ENCODE data around the gene LRRC36.

LRRC36 gene

DNA sequence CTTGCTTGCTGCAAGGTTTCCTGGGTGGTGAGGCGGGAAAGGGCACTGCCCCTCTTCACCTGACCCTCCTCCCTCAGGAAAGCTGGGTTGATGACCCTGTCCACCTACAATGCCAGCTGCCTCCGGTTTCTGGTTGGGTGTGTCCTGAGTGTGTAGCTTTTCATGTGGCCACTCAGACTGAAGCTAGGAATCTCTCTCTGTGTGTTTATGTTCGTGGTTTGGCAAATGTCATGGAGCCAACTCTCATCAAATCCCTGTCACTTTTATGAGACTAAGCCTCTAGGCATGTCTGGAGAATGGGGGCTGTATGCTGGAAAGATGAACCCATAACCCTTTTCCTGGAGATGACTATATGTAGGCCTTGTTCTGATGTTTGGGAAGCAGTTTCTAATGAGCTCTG is 30.2 kb upstream of the LRRC36 start:
- no peaks in the 10 kb centered on the region for H3K79me2 ChIP-seq (ENCODE audit: control insufficient read depth, insufficient read depth, low read length, unreplicated experiment)
- H3K4me1 ChIP-seq (ENCODE audit: control insufficient read depth, insufficient read depth, low read length, unreplicated experiment), result peaks cover 6% of the 10 kb centered on the region
- no peak overlapping the region for H3K27ac ChIP-seq (ENCODE audit: low read depth, low read length)
- H3K27me3 ChIP-seq (ENCODE audit: insufficient read depth, low read length), result no peaks in the 10 kb centered on the region
- no peak overlapping the region for H2AFZ ChIP-seq (ENCODE audit: low read length, unreplicated experiment)
- no peak overlapping the region for H3K4me3 ChIP-seq (ENCODE audit: low read depth, low read length)
- no peaks in the 10 kb centered on the region for H3K36me3 ChIP-seq (ENCODE audit: insufficient read depth, low read length)

DNA sequence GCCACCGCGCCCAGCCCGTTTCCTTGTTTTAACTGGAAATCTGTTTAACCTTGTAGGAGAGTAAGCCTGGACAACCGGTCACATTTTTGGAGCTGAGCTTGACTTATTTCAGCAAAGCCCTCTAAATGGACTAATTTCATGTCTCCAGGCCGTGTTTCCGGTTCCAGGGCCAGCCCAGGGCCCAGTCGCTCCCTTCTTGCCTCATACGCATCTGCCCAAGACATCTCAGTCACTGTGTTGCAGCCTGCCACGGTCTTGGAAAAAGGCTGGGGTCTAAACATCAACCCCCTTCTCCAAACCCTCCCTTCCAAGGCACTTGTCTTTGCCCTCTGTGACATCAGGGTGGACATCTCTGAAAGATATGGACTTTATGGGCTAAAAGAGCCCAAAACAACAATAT is 28.3 kb upstream of the LRRC36 start:
- no peaks in the 10 kb centered on the region for H3K79me2 ChIP-seq (ENCODE audit: control insufficient read depth, insufficient read depth, low read length, unreplicated experiment)
- H3K4me1 ChIP-seq (ENCODE audit: control insufficient read depth, insufficient read depth, low read length, unreplicated experiment), result peaks cover 6% of the 10 kb centered on the region
- H3K27me3 ChIP-seq (ENCODE audit: insufficient read depth, low read length), result no peaks in the 10 kb centered on the region
- no peaks in the 10 kb centered on the region for H3K36me3 ChIP-seq (ENCODE audit: insufficient read depth, low read length)
- H3K27ac ChIP-seq (ENCODE audit: low read depth, low read length), result no peak overlapping the region
- no peak overlapping the region for H3K4me3 ChIP-seq (ENCODE audit: low read depth, low read length)
- no peak overlapping the region for H2AFZ ChIP-seq (ENCODE audit: low read length, unreplicated experiment)

GRCh38 chr16:67299269-67299668 is 27.3 kb upstream of the LRRC36 start:
- H3K27ac ChIP-seq (ENCODE audit: low read depth, low read length), result no peak overlapping the region
- no peaks in the 10 kb centered on the region for H3K27me3 ChIP-seq (ENCODE audit: insufficient read depth, low read length)
- H3K4me1 ChIP-seq (ENCODE audit: control insufficient read depth, insufficient read depth, low read length, unreplicated experiment), result peaks cover 6% of the 10 kb centered on the region
- H3K36me3 ChIP-seq (ENCODE audit: insufficient read depth, low read length), result no peaks in the 10 kb centered on the region
- H3K79me2 ChIP-seq (ENCODE audit: control insufficient read depth, insufficient read depth, low read length, unreplicated experiment), result no peaks in the 10 kb centered on the region
- no peak overlapping the region for H2AFZ ChIP-seq (ENCODE audit: low read length, unreplicated experiment)
- H3K4me3 ChIP-seq (ENCODE audit: low read depth, low read length), result no peak overlapping the region

GRCh38 chr16:67301080-67301782 is 25.4 kb upstream of the LRRC36 start:
- no peak overlapping the region for H2AFZ ChIP-seq (ENCODE audit: low read length, unreplicated experiment)
- no peaks in the 10 kb centered on the region for H3K79me2 ChIP-seq (ENCODE audit: control insufficient read depth, insufficient read depth, low read length, unreplicated experiment)
- peaks cover 5% of the 10 kb centered on the region for H3K4me1 ChIP-seq (ENCODE audit: control insufficient read depth, insufficient read depth, low read length, unreplicated experiment)
- no peak overlapping the region for H3K4me3 ChIP-seq (ENCODE audit: low read depth, low read length)
- H3K36me3 ChIP-seq (ENCODE audit: insufficient read depth, low read length), result no peaks in the 10 kb centered on the region
- no peak overlapping the region for H3K27ac ChIP-seq (ENCODE audit: low read depth, low read length)
- H3K27me3 ChIP-seq (ENCODE audit: insufficient read depth, low read length), result no peaks in the 10 kb centered on the region

DNA sequence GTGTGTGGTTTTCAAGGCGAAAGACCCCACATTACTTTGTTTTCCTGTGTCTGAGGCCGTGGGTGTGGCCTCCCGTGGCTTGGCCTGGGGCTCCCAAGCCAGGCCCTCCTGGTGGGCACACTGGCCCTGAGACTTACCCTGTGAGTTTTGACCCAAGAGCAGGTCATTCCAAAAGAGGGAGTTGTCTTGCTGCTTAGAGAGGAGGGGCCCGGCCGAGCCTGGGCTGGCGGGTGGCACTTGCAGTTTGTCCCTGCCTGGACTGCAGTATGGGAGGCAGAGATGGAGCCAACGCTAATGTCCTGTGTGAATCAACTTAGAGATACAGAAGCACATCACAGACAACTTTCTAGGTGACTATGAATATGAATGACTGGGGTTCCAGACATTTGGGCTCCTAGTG is 24.5 kb upstream of the LRRC36 start:
- no peaks in the 10 kb centered on the region for H3K4me1 ChIP-seq (ENCODE audit: control insufficient read depth, insufficient read depth, low read length, unreplicated experiment)
- no peak overlapping the region for H2AFZ ChIP-seq (ENCODE audit: low read length, unreplicated experiment)
- H3K27me3 ChIP-seq (ENCODE audit: insufficient read depth, low read length), result no peaks in the 10 kb centered on the region
- H3K79me2 ChIP-seq (ENCODE audit: control insufficient read depth, insufficient read depth, low read length, unreplicated experiment), result no peaks in the 10 kb centered on the region
- H3K27ac ChIP-seq (ENCODE audit: low read depth, low read length), result no peak overlapping the region
- no peak overlapping the region for H3K4me3 ChIP-seq (ENCODE audit: low read depth, low read length)
- no peaks in the 10 kb centered on the region for H3K36me3 ChIP-seq (ENCODE audit: insufficient read depth, low read length)

GRCh38 chr16:67302970-67303369 is 23.6 kb upstream of the LRRC36 start:
- Histone ChIP-seq H3K27me3 (ENCODE audit: insufficient read depth, low read length) (no peaks in the 10 kb centered on the region), H3K4me3 (ENCODE audit: low read depth, low read length) (no peak overlapping the region), H2AFZ (ENCODE audit: low read length, unreplicated experiment) (no peak overlapping the region)

GRCh38 chr16:67304020-67304419 is 22.6 kb upstream of the LRRC36 start:
- Histone ChIP-seq H3K4me3 (ENCODE audit: low read depth, low read length) (no peak overlapping the region), H2AFZ (ENCODE audit: low read length, unreplicated experiment) (no peak overlapping the region), H3K27me3 (ENCODE audit: insufficient read depth, low read length) (no peaks in the 10 kb centered on the region), H3K27ac (ENCODE audit: low read depth, low read length) (no peak overlapping the region), H3K36me3 (ENCODE audit: insufficient read depth, low read length) (no peaks in the 10 kb centered on the region), H3K79me2 (ENCODE audit: control insufficient read depth, insufficient read depth, low read length, unreplicated experiment) (no peaks in the 10 kb centered on the region), H3K4me1 (ENCODE audit: control insufficient read depth, insufficient read depth, low read length, unreplicated experiment) (no peaks in the 10 kb centered on the region)

More at GRCh38 chr16:67302970-67303369, 23.6 kb upstream of the LRRC36 start:
- H3K36me3 ChIP-seq (ENCODE audit: insufficient read depth, low read length), result no peaks in the 10 kb centered on the region
- H3K4me1 ChIP-seq (ENCODE audit: control insufficient read depth, insufficient read depth, low read length, unreplicated experiment), result no peaks in the 10 kb centered on the region
- no peaks in the 10 kb centered on the region for H3K79me2 ChIP-seq (ENCODE audit: control insufficient read depth, insufficient read depth, low read length, unreplicated experiment)
- no peak overlapping the region for H3K27ac ChIP-seq (ENCODE audit: low read depth, low read length)

GRCh38 chr16:67305216-67306071 is 21.2 kb upstream of the LRRC36 start:
- Histone ChIP-seq H3K27ac (ENCODE audit: low read depth, low read length) (no peak overlapping the region), H3K36me3 (ENCODE audit: insufficient read depth, low read length) (no peaks in the 10 kb centered on the region), H3K27me3 (ENCODE audit: insufficient read depth, low read length) (no peaks in the 10 kb centered on the region), H3K79me2 (ENCODE audit: control insufficient read depth, insufficient read depth, low read length, unreplicated experiment) (no peaks in the 10 kb centered on the region), H2AFZ (ENCODE audit: low read length, unreplicated experiment) (no peak overlapping the region), H3K4me1 (ENCODE audit: control insufficient read depth, insufficient read depth, low read length, unreplicated experiment) (no peaks in the 10 kb centered on the region), H3K4me3 (ENCODE audit: low read depth, low read length) (no peak overlapping the region)

- peaks cover 18% of the 10 kb centered on the region for H3K4me1 ChIP-seq (ENCODE audit: control insufficient read depth, insufficient read depth, low read length, unreplicated experiment)
- no peaks in the 10 kb centered on the region for H3K27me3 ChIP-seq (ENCODE audit: insufficient read depth, low read length)
- no peaks in the 10 kb centered on the region for H3K79me2 ChIP-seq (ENCODE audit: control insufficient read depth, insufficient read depth, low read length, unreplicated experiment)
- H3K4me3 ChIP-seq (ENCODE audit: low read depth, low read length), result no peak overlapping the region
- no peaks in the 10 kb centered on the region for H3K36me3 ChIP-seq (ENCODE audit: insufficient read depth, low read length)
- no peak overlapping the region for H3K27ac ChIP-seq (ENCODE audit: low read depth, low read length)
- H2AFZ ChIP-seq (ENCODE audit: low read length, unreplicated experiment), result no peak overlapping the region
Measured at GRCh38 chr16:67310561-67310960, 16.1 kb upstream of the LRRC36 start.

- H3K36me3 ChIP-seq (ENCODE audit: insufficient read depth, low read length), result no peaks in the 10 kb centered on the region
- H3K27me3 ChIP-seq (ENCODE audit: insufficient read depth, low read length), result no peaks in the 10 kb centered on the region
- no peaks in the 10 kb centered on the region for H3K79me2 ChIP-seq (ENCODE audit: control insufficient read depth, insufficient read depth, low read length, unreplicated experiment)
- H2AFZ ChIP-seq (ENCODE audit: low read length, unreplicated experiment), result no peak overlapping the region
- peak overlapping the region; percentile 85 for H3K27ac ChIP-seq (ENCODE audit: low read depth, low read length)
- H3K4me1 ChIP-seq (ENCODE audit: control insufficient read depth, insufficient read depth, low read length, unreplicated experiment), result peaks cover 18% of the 10 kb centered on the region
- no peak overlapping the region for H3K4me3 ChIP-seq (ENCODE audit: low read depth, low read length)
Measured at GRCh38 chr16:67311607-67312488, 14.8 kb upstream of the LRRC36 start.
